HCT116 (cell line): ENCODE data around the gene BCAR1. TPM values are rescaled to one million over a fixed set of nuclear protein-coding genes. Genes with fewer than 3 reads are reported as not detected.

Experiments used
- ATAC-seq: fragments of 200-7000 bp; cut with Tn5 transposase; 2 replicates; pipeline ENCODE4 v1.9.1; 2020; ENCODE audit warnings: mild to moderate bottlenecking, moderate library complexity
- BruUV-seq: library from RNA; stranded (reverse); fragments of 400-500 nt; replicated peaks from 2 replicates; lab custom pipeline; 2021; lab: Mats Ljungman, UMichigan
- CTCF ChIA-PET: fragments of 300-600 bp; sonication (Branson Sonifier 250); formaldehyde crosslinking; loops from one replicate; lab custom pipeline; 2021; ENCODE audit warnings: antibody characterized with exemption; lab: Charles Lee
- POLR2A ChIA-PET: fragments of 300-600, 350-600 bp; sonication (Branson Sonifier 250); formaldehyde crosslinking; loops from one replicate; lab custom pipeline; 2021; ENCODE audit warnings: antibody characterized with exemption; lab: Charles Lee
- RAD21 ChIA-PET, 2 experiments: fragments of 300-600 bp; sonication (Branson Sonifier 250); formaldehyde crosslinking; loops; one replicate each; lab custom pipeline; 2023; ENCODE audit warnings: low total read pairs in 2 of 2; ENCODE audit not compliant: uncharacterized antibody in 2 of 2, unreplicated experiment in 2 of 2, low non-redundant PET in 1 of 2; lab: Charles Lee
- DNase-seq: peaks from one replicate; pipeline ENCODE4 v3.0.0-alpha.2; 2010; ENCODE audit warnings: low read depth, low spot score
- H2AFZ ChIP-seq: fragments of 200-600 bp; shearing (Covaris generic), sonication (generic); 2 replicates; pipeline ENCODE4 v1.6.1; 2017; ENCODE audit warnings: low read depth, mixed run types, mixed read lengths, antibody characterized with exemption, low read length; ENCODE audit not compliant: poor library complexity, severe bottlenecking
- H3K27ac ChIP-seq: 2 replicates; pipeline ENCODE4 v1.5.1; 2012; ENCODE audit warnings: low read depth, low read length
- H3K27me3 ChIP-seq: fragments of 200-600 bp; sonication (generic); 2 replicates; pipeline ENCODE4 v1.6.1; 2016; ENCODE audit warnings: mixed run types, low read length, mixed read lengths; ENCODE audit not compliant: insufficient read depth
- H3K36me3 ChIP-seq, 2 experiments: fragments of 200-500 bp in 1 of 2; fragments of 200-600 bp in 1 of 2; sonication (Bioruptor generic) in 1 of 2; sonication (generic) in 1 of 2; 2 replicates each; pipeline versions ENCODE4 v1.5.1 to v1.6.1; 2014 to 2016; ENCODE audit warnings: low read length in 2 of 2, inconsistent platforms in 1 of 2, mixed read lengths in 1 of 2, mixed run types in 1 of 2; ENCODE audit not compliant: insufficient read depth in 2 of 2, control insufficient read depth in 1 of 2
- H3K4me1 ChIP-seq, 2 experiments: fragments of 200-600 bp in 1 of 2; sonication (generic) in 1 of 2; 2 replicates each; pipeline versions ENCODE4 v1.5.1 to v1.6.1; 2012 to 2017; ENCODE audit warnings: low read length in 2 of 2, inconsistent platforms in 1 of 2, mild to moderate bottlenecking in 1 of 2, mixed read lengths in 1 of 2, mixed run types in 1 of 2, moderate library complexity in 1 of 2; ENCODE audit not compliant: insufficient read depth in 2 of 2, control insufficient read depth in 1 of 2
- H3K4me2 ChIP-seq: fragments of 200-600 bp; sonication (generic); 2 replicates; pipeline ENCODE4 v1.6.1; 2017; ENCODE audit warnings: mixed run types, low read length, mixed read lengths
- H3K4me3 ChIP-seq, 2 experiments: fragments of 200-600 bp in 1 of 2; sonication (generic) in 1 of 2; replicated peaks in 1 of 2; 2 replicates each; pipeline ENCODE4 v1.5.1; 2011 to 2016; ENCODE audit warnings: low read length in 2 of 2, control low read depth in 1 of 2, low read depth in 1 of 2, mild to moderate bottlenecking in 1 of 2, mixed read lengths in 1 of 2, mixed run types in 1 of 2
- H3K79me2 ChIP-seq: fragments of 200-600 bp; sonication (generic); 2 replicates; pipeline ENCODE4 v1.6.1; 2017; ENCODE audit warnings: mild to moderate bottlenecking, mixed run types, low read length, moderate library complexity, mixed read lengths; ENCODE audit not compliant: insufficient read depth
- H3K9ac ChIP-seq: fragments of 200-600 bp; sonication (generic); 2 replicates; pipeline ENCODE4 v1.6.1; 2016; ENCODE audit warnings: low read length, mixed read lengths
- H3K9me2 ChIP-seq: fragments of 200-600 bp; sonication (generic), shearing (Covaris generic); 2 replicates; pipeline ENCODE4 v1.6.1; 2017; ENCODE audit warnings: mixed run types, mild to moderate bottlenecking, moderate library complexity; ENCODE audit not compliant: insufficient read depth
- H3K9me3 ChIP-seq, 2 experiments: fragments of 200-500 bp in 1 of 2; fragments of 200-600 bp in 1 of 2; sonication (Bioruptor generic) in 1 of 2; sonication (generic) in 1 of 2; 2 replicates each; pipeline ENCODE4 v1.6.1; 2014 to 2017; ENCODE audit warnings: low read length in 2 of 2, mixed read lengths in 2 of 2, inconsistent platforms in 1 of 2, low read depth in 1 of 2, mild to moderate bottlenecking in 1 of 2, mixed run types in 1 of 2, moderate library complexity in 1 of 2; ENCODE audit not compliant: control insufficient read depth in 1 of 2, insufficient read depth in 1 of 2
- H4K20me1 ChIP-seq: fragments of 200-600 bp; sonication (generic), shearing (Covaris generic); 2 replicates; pipeline ENCODE4 v1.6.1; 2017; ENCODE audit warnings: mixed run types, mild to moderate bottlenecking, moderate library complexity; ENCODE audit not compliant: insufficient read depth
- CBX3 ChIP-seq: IDR thresholded peaks from 2 replicates; pipeline ENCODE4 v1.6.1; 2012; ENCODE audit warnings: low read depth
- ELF1 ChIP-seq: IDR thresholded peaks from 2 replicates; pipeline ENCODE4 v1.6.1; 2012; ENCODE audit warnings: low read depth, borderline replicate concordance
- EZH2 ChIP-seq: fragments of 200-600 bp; sonication (generic); IDR thresholded peaks from 2 replicates; pipeline ENCODE4 v1.6.1; 2017; ENCODE audit warnings: antibody characterized with exemption, mixed run types
- EZH2phosphoT487 ChIP-seq: fragments of 200-600 bp; IDR thresholded peaks from 2 replicates; pipeline ENCODE4 v1.6.1; 2018; ENCODE audit warnings: antibody characterized with exemption, borderline replicate concordance
- POLR2AphosphoS5 ChIP-seq: IDR thresholded peaks from 2 replicates; pipeline ENCODE4 v1.6.1; 2011; ENCODE audit warnings: mild to moderate bottlenecking, low read depth, low read length, moderate library complexity
- SRF ChIP-seq: IDR thresholded peaks from 2 replicates; pipeline ENCODE4 v1.6.1; 2012; ENCODE audit warnings: low read depth
- YY1 ChIP-seq: IDR thresholded peaks from 2 replicates; pipeline ENCODE4 v1.6.1; 2011; ENCODE audit warnings: low read length, low read depth, moderate library complexity, mild to moderate bottlenecking; ENCODE audit not compliant: insufficient replicate concordance; ENCODE audit errors: extremely low read depth
- ZNF274 ChIP-seq: fragments of 200-500 bp; sonication (Bioruptor generic); IDR thresholded peaks from 2 replicates; pipeline ENCODE4 v1.6.1; 2014; ENCODE audit warnings: mild to moderate bottlenecking, low read depth, low read length, inconsistent platforms
- intact Hi-C: fragments of 100-400 bp; cut with micrococcal nuclease; formaldehyde crosslinking; loops from 2 replicates; pipeline ENCODE4 v1.10.0; 2022
- total RNA-seq: library from RNA; stranded (reverse); gene quantifications from one replicate; pipeline ENCODE4 v1.2.1, GENCODE V29; 2021; ENCODE audit not compliant: unreplicated experiment
- TF ChIP-seq, protein P1 (sequence below): IDR thresholded peaks from 2 replicates; pipeline ENCODE4 v1.6.1; 2012
- TF ChIP-seq, protein P2 (sequence below): IDR thresholded peaks from 2 replicates; pipeline ENCODE4 v1.6.1; 2012

The BCAR1 gene
- total RNA-seq, 1 experiment from 2014 or later: 49.6 TPM

DNA sequence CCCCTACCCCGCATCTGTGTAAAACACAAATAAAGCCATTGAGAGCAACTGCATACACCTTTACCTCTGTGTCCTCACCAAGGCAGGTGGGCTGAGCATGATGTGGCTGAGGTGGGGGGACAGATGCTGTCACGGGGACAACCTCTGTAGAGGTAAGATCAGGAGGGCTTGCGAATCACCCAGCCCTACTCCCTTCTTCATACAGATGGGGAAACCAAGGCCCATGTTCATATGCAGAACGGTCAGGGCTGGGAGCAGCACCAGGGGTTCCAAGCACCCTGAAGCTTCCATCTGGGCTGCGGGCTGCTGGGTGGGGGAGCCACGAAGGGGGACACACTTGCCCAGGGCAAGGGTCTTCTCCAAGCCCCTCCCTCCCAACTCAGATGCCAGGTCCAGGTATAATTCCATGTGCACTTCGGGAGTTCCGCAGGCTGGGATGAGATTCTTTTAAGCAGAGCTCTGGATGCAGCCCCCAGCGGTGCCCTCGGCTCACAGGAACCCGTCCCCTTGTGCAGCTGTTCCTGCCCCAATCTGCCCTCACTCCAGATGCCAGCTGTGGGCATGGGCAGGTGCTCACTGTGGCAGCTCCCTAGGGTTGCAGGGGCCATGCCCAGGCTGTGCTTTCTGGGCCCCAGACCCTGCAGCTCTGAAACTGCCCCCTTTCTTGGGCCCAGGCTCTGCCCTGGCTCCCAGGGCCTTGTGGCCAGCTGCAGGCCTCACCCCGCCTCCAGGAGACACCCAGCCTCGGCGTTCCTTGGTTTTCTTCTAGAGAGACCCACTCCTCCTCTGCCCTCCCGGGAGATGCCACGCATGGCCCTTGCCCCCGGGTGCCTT, 23.1 kb downstream of the BCAR1 start:
- TF ChIP-seq EZH2phosphoT487 (no peak), YY1 (no peak), CBX3 (no peak), EZH2 (no peak), POLR2AphosphoS5 (no peak), ELF1 (no peak), ZNF274 (no peak), SRF (no peak)
- TF ChIP-seq, protein P1, sequence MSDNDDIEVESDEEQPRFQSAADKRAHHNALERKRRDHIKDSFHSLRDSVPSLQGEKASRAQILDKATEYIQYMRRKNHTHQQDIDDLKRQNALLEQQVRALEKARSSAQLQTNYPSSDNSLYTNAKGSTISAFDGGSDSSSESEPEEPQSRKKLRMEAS: no peak
- TF ChIP-seq, protein P2, sequence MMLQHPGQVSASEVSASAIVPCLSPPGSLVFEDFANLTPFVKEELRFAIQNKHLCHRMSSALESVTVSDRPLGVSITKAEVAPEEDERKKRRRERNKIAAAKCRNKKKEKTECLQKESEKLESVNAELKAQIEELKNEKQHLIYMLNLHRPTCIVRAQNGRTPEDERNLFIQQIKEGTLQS: no peak
- TF ChIP-seq, all 23 proteins: peak for 0
- POLR2A ChIA-PET: no interaction called here

More for the DNA sequence above, 23.1 kb downstream of the BCAR1 start:
- Histone ChIP-seq H3K9ac (no peak overlapping the region), H3K4me1 (no peaks in the 10 kb centered on the region), H3K4me3 (no peak overlapping the region), H3K36me3 (peaks cover 9 to 14% of the 10 kb centered on the region in 2 experiments), H4K20me1 (no peaks in the 10 kb centered on the region), H3K9me3 (no peaks in the 10 kb centered on the region), H3K4me2 (no peak overlapping the region), H3K9me2 (no peaks in the 10 kb centered on the region), H3K79me2 (peaks cover 8% of the 10 kb centered on the region; the same call in 1 of the 2 replicates), H3K27me3 (no peaks in the 10 kb centered on the region), H2AFZ (no peak overlapping the region), H3K27ac (no peak overlapping the region)
- CTCF ChIA-PET: interaction anchor here (1.1 to 1.4 kb wide), 2 partner anchors 29 to 157 kb away, joined by 3 read pairs; no protein-coding TSS in a partner anchor
- no TSS peak for BruUV-seq
- peak; percentile 10; the same call in 1 of the 2 replicates for ATAC-seq
- RAD21 ChIA-PET: no interaction called here
- DNase-seq: no peak
- intact Hi-C loops: no loop called here
